Fibroblast of lung (primary cell): ENCODE measurements around the gene RBM45.

Experiments
- EZH2 ChIP-seq: IDR thresholded peaks from 2 replicates; pipeline ENCODE4 v1.5.1; 2012; ENCODE audit warnings: low read length, control low read depth, mild to moderate bottlenecking; ENCODE audit errors: missing control alignments
- TF ChIP-seq, protein P1 (sequence below), 2 donors: IDR thresholded peaks in 1 of 2; conservative IDR thresholded peaks in 1 of 2; 1 replicate in 1 of 2; 2 replicates in 1 of 2; pipeline ENCODE4 v1.5.1; 2011 to 2012; ENCODE audit warnings: low read length in 2 of 2, control low read depth in 1 of 2, inconsistent platforms in 1 of 2, low read depth in 1 of 2, mild to moderate bottlenecking in 1 of 2

DNA sequence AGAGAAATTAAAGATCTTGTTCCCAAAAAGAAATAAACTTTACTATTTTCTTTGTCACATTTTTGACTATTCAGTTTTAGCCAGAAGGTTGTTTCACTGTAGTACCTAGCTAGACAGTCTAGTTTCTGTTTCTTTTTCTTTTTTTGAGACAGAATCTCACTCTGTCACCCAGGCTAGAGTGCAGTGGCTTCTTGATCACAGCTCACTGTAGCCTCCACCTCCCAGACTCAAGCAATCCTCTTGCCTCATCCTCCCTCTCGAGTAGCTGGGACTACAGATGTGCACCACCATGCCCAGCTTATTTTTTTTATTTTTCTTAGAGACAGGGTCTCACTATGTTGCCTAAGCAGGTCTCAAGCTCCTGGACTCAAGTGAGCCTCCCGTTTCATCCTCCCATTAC is 2.2 kb downstream of the RBM45 start:
- TF ChIP-seq, protein P1, sequence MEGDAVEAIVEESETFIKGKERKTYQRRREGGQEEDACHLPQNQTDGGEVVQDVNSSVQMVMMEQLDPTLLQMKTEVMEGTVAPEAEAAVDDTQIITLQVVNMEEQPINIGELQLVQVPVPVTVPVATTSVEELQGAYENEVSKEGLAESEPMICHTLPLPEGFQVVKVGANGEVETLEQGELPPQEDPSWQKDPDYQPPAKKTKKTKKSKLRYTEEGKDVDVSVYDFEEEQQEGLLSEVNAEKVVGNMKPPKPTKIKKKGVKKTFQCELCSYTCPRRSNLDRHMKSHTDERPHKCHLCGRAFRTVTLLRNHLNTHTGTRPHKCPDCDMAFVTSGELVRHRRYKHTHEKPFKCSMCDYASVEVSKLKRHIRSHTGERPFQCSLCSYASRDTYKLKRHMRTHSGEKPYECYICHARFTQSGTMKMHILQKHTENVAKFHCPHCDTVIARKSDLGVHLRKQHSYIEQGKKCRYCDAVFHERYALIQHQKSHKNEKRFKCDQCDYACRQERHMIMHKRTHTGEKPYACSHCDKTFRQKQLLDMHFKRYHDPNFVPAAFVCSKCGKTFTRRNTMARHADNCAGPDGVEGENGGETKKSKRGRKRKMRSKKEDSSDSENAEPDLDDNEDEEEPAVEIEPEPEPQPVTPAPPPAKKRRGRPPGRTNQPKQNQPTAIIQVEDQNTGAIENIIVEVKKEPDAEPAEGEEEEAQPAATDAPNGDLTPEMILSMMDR (conservative IDR thresholded peaks at IDR 0.05 in 1 of 2, IDR thresholded peaks at IDR 0.05 in 1 of 2; ENCODE audit: low read depth in 1 of 2, low read length in 2 of 2), result no peak
- TF ChIP-seq EZH2, result no peak
